GM18861 (cell line): ENCODE data around the gene AGBL1.

Experiments used
- ATAC-seq: cut with Tn5 transposase; IDR thresholded peaks from one replicate; pipeline ENCODE4 v1.9.1; 2021; ENCODE audit not compliant: unreplicated experiment

The AGBL1 gene

GRCh38 chr15:86571873-86572272 is 492.2 kb downstream of the AGBL1 start:
- no peak for ATAC-seq

GRCh38 chr15:86572368-86572841 is 492.7 kb downstream of the AGBL1 start:
- no peak for ATAC-seq

- ATAC-seq, result no peak
These were observed 493.8 kb downstream of the AGBL1 start for GRCh38 chr15:86573476-86573875.

GRCh38 chr15:86588413-86588812 is 508.7 kb downstream of the AGBL1 start:
- ATAC-seq, result no peak

- ATAC-seq, result no peak
These were observed 510.8 kb downstream of the AGBL1 start for GRCh38 chr15:86590461-86590860.

- ATAC-seq, result no peak
These were observed 511.5 kb downstream of the AGBL1 start for GRCh38 chr15:86591158-86591557.

- ATAC-seq, result no peak
These were observed 512.5 kb downstream of the AGBL1 start for GRCh38 chr15:86591994-86592735.

GRCh38 chr15:86595741-86596140 is 516.1 kb downstream of the AGBL1 start:
- no peak for ATAC-seq

- no peak for ATAC-seq
These were observed 523.8 kb downstream of the AGBL1 start for GRCh38 chr15:86603466-86603865.

GRCh38 chr15:86608461-86609205 is 529.0 kb downstream of the AGBL1 start:
- no peak for ATAC-seq

GRCh38 chr15:86609275-86609674 is 529.6 kb downstream of the AGBL1 start:
- no peak for ATAC-seq

- no peak for ATAC-seq
These were observed 530.4 kb downstream of the AGBL1 start for GRCh38 chr15:86610038-86610437.

GRCh38 chr15:86611417-86612040 is 531.9 kb downstream of the AGBL1 start:
- no peak for ATAC-seq

- no peak for ATAC-seq
These were observed 535.7 kb downstream of the AGBL1 start for GRCh38 chr15:86615411-86615810.

GRCh38 chr15:86615816-86616215 is 536.1 kb downstream of the AGBL1 start:
- ATAC-seq, result no peak

- no peak for ATAC-seq
These were observed 537.1 kb downstream of the AGBL1 start for GRCh38 chr15:86616771-86617170.

- no peak for ATAC-seq
These were observed 540.5 kb downstream of the AGBL1 start for GRCh38 chr15:86620157-86620556.

GRCh38 chr15:86620641-86621349 is 541.1 kb downstream of the AGBL1 start:
- ATAC-seq, result no peak

GRCh38 chr15:86623236-86623635 is 543.6 kb downstream of the AGBL1 start:
- ATAC-seq, result no peak

GRCh38 chr15:86624261-86625036 is 544.8 kb downstream of the AGBL1 start:
- ATAC-seq, result no peak
